Activated gamma-delta T cell treated with anti-CD3 and anti-CD28 coated beads, Interleukin-2, amount 50 U/mL, for 16 hours (primary cell): ENCODE results near the gene PNMA3.
"Not testable (repeated sequence)": the region's sequence is repeated elsewhere in the genome, so short reads cannot be mapped to it uniquely, and the experiment has no call there.

Source experiments
- DNase-seq: peaks from one replicate; pipeline ENCODE4 v3.0.0-alpha.2; 2020; ENCODE audit warnings: low read depth

The PNMA3 gene

DNA sequence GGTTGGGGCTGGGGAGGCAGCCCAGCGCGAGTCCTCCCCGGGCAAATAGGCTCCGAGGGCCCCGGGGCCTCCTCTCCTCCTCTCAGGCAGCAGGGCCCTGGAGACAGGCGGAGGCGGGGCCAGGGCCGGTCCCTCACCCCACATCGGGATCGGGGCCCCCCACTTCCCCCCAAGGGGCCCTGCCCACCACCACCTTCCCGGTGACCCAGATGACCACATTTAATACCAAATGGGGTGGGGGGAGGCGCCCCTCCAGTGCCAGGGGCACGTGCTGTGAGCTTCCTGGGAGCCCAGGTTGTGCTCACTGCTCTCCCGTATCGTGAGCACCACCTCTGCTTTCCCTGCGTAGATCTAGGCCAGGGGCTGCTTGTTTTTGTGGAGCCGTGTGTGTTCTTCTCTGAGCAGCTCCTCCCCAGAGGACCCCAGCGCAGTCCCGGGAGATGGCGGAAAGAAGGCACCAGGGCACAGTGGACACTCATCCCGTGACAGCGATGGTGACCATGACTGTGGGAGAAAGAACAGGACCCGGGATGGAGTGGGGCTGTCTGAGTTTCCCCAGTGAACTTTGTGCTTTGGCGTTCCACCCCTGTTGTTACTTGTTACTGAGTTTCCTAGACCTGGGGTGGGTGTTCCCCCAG lies 18.1 kb downstream of the PNMA3 start:
- no peak for DNase-seq

DNA sequence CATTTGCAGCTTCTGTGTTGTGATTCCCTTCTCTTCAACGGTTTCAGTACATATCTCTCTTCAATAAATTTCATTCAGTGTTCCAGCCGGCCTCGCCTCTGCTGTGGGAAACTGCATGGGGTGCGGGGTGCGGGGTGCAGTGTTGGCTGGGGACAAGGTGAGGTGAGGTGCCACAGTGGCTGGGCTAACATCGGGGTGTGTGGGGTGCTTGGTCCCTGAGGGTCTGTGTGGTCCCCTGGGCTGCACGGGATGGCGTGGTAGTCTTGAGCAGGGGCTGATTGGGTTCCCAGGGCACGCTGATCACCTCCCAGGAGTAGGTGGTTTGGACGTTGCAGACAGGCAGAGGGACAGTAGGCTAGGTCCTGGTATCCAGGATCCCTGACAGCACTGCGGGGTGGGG lies 18.7 kb downstream of the PNMA3 start:
- DNase-seq, result no peak

DNA sequence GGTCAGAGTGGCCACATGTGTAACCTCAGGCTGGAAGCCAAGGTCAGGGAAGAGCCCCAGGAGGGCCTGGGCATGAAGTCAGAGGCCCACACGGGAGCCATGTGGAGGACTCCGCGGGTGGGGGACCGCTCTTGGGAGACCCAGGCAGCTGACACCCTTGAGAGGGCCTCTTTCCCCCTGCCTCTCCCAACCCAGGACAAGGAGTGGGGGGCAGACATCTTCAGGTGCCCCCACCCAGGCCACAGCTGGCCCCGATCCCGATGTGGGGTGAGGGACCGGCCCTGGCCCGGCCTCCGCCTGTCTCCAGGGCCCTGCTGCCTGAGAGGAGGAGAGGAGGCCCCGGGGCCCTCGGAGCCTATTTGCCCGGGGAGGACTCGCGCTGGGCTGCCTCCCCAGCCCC lies 19.1 kb downstream of the PNMA3 start:
- DNase-seq, result no peak

DNA sequence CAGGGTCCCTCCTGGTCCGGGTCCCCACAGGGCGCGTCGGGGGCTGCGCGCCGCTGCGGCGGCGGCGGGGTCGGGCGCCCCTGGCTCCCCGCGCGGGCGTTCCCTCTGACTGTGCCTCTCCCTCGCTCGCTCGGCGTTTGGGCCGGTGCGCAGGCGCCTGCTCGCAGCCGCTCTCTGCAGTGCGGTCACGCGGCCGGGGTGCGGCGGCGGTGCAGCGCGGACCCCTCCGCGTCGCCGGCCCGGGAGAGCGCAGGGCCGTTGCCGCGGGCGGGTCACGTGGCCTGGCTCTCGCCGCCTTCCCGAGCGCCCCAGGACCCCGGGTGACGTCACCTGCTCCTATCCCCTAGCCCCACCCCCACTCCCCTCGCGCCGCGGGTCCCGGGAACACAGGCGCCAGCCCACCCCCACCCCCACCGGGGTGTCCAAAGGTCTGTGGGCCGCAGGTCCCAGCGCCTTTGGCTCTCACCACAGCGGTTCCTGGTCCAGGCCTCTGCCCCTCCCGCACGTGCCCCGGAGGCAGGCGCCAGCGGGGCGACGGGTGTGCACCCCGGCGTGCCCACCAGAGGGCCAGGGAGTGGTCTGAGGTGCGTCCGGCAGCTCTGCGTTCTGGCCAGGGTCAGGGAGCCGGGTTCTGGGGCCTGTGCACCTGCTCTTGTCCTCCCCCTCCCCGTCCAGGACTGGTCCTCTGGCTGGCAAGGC lies 21.3 kb downstream of the PNMA3 start:
- not testable (repeated sequence) for DNase-seq

DNA sequence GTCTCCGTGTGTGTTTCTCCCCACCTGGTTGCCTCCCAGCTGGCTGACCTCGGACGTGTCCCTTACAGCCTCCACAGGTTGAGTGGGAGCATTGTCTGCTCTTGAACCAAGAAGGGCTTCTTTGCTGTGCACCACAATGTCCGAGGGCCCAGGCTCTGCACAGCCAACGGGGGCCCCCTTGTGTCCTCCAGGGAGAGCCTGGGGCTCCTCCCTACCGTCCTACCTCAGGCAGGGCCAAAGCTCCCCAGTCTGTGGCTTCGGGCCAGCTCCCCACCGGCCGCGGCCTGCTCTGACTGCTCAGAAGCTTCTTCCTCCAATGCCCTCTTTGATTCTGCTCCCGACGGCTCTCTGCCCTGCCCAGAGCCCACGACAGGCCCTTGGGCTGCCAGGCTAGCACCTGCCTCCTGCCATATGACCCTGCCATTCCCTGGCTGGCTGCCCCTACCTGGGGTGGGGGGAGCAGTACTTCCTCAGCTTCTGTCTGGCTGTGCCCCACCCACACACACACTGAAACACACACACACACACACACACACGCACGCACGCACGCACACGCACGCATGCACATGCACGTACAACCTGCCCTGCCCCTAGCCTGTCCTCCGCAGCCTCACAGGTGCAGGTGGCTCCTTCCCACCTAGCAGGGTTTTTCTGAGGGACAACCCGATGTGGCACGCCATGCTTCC lies 27.1 kb downstream of the PNMA3 start:
- not testable (repeated sequence) for DNase-seq

DNA sequence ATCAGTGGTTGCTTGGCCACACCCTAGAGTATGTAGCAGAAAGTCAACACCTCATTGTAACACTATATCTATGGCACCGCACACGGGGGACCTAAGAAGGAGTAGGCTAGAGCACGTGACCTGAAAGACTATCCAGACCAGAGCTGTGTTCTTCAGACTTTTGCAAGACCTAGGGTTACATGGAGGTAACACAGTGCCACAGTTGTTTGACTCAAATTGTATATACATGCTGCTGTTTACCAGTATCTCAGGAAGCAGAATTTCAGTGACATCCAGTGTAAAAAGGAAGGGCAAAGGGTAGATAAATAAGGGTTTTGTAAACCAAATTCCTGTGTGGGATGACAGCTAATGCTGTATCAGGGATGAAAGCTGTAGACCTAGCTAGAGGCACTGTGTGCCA lies 46.1 kb downstream of the PNMA3 start:
- DNase-seq, result no peak

DNA sequence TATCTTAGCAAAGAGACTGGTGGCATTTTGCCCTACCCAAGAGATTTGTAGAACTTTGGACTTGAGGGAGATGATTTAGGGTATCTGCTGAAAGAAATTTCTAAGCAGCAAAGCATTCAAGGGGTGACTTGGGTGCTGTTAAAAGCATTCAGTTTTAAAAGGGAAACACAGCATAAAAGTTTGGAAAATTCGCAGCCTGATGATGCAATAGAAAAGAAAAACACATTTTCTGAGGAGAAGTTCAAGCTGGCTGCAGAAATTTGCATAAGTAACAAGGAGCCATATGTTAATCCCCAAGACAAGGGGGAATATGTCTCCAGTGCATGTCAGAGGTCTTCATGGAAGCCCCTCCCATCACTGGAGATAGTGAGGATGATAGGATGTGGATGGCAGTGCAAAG lies 48.7 kb downstream of the PNMA3 start:
- not testable (repeated sequence) for DNase-seq

DNA sequence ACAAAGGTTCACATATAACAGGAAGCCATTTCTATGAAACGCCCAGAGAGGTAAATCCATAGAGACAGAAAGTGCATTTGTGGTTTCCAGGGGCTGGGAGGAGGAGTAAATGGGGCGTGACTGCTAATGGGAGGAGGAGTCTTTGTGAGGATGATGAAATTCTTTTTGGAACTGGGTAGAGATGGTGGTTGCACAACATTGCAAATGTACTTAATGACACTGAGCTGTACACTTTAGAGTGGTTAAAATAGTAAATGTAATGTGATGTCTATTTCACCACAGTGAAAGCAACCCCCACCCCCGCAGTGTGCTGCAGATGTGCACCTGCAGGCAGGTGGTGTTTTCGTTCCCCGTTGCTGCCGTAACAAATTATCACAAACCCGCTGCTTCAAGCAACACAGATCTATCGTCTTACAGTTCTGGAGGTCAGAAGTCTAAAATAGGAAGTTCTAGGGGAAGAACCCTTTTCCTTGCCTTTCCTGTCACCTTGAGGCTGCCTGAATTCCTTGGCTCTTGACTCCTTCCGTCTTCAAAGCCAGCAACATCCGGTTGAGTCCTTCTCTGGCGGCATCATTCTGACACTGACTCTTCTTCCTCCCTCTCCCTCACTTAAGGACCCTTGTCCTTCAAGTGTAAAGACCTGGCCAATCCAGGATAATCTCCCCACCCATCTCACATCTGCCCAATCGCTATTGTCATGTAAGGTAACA lies 50.0 kb downstream of the PNMA3 start:
- not testable (repeated sequence) for DNase-seq
